PC-3 (cell line): Measurements from ENCODE around the gene KLHL13. TPM values are rescaled to one million over a fixed set of nuclear protein-coding genes. Genes with fewer than 3 reads are reported as not detected.

Experiments used
- ATAC-seq: fragments of 200-7000 bp; cut with Tn5 transposase; 2 replicates; pipeline ENCODE4 v1.9.1; 2020; ENCODE audit warnings: mild to moderate bottlenecking, moderate library complexity
- BruUV-seq: library from RNA; stranded (reverse); fragments of 400-500 nt; replicated peaks from 2 replicates; lab custom pipeline; 2021; lab: Mats Ljungman, UMichigan
- CTCF ChIA-PET: fragments of 300-600 bp; sonication (Branson Sonifier 250); formaldehyde crosslinking; loops from one replicate; lab custom pipeline; 2022; ENCODE audit warnings: antibody characterized with exemption; lab: Charles Lee
- POLR2A ChIA-PET: fragments of 300-600 bp; sonication (Branson Sonifier 250); formaldehyde crosslinking; loops from one replicate; lab custom pipeline; 2022; ENCODE audit warnings: antibody characterized with exemption; ENCODE audit not compliant: unreplicated experiment; lab: Charles Lee
- DNase-seq: peaks from one replicate; pipeline ENCODE4 v3.0.0-alpha.2; 2015
- H2AFZ ChIP-seq: fragments of 300-600 bp; sonication (generic); 2 replicates; pipeline ENCODE4 v1.6.0; 2016; ENCODE audit warnings: antibody characterized with exemption, low read length
- H3F3A ChIP-seq: fragments of 300-600 bp; sonication (generic); one replicate; pipeline ENCODE4 v1.6.0; 2017; ENCODE audit warnings: antibody characterized with exemption, low read length, control low read depth, mild to moderate bottlenecking; ENCODE audit not compliant: unreplicated experiment
- H3K27ac ChIP-seq: fragments of 300-600 bp; sonication (generic); 2 replicates; pipeline ENCODE4 v1.5.1; 2016; ENCODE audit warnings: mild to moderate bottlenecking, low read length
- H3K27me3 ChIP-seq: fragments of 300-600 bp; sonication (generic); 2 replicates; pipeline ENCODE4 v1.6.1; 2016; ENCODE audit warnings: low read length, mixed read lengths
- H3K36me3 ChIP-seq: fragments of 300-600 bp; sonication (generic); 2 replicates; pipeline ENCODE4 v1.6.1; 2016; ENCODE audit warnings: low read depth, mixed run types, low read length, mixed read lengths
- H3K4me1 ChIP-seq: fragments of 300-600 bp; sonication (generic); 2 replicates; pipeline ENCODE4 v1.5.1; 2016; ENCODE audit warnings: low read length; ENCODE audit not compliant: insufficient read depth
- H3K4me2 ChIP-seq: fragments of 300-600 bp; sonication (generic); 2 replicates; pipeline ENCODE4 v1.6.0; 2016; ENCODE audit warnings: low read length
- H3K4me3 ChIP-seq: fragments of 300-600 bp; sonication (generic); 2 replicates; pipeline ENCODE4 v1.5.1; 2016; ENCODE audit warnings: mild to moderate bottlenecking, low read length, mixed read lengths
- H3K79me2 ChIP-seq: fragments of 300-600 bp; sonication (generic); 2 replicates; pipeline ENCODE4 v1.6.1; 2017; ENCODE audit warnings: low read length, mixed read lengths
- H3K9ac ChIP-seq: fragments of 300-600 bp; sonication (generic); 2 replicates; pipeline ENCODE4 v1.6.0; 2016; ENCODE audit warnings: mild to moderate bottlenecking, low read length
- H3K9me2 ChIP-seq: fragments of 300-600 bp; sonication (generic); replicated peaks from 2 replicates; pipeline ENCODE4 v1.6.1; 2016; ENCODE audit warnings: mixed run types, low read length, mixed read lengths
- H3K9me3 ChIP-seq: fragments of 300-600 bp; sonication (generic); 2 replicates; pipeline ENCODE4 v1.6.1; 2016; ENCODE audit warnings: low read length, mixed read lengths
- H4K20me1 ChIP-seq: fragments of 300-600 bp; sonication (generic); 2 replicates; pipeline ENCODE4 v1.6.1; 2016; ENCODE audit warnings: low read length, mixed read lengths
- EZH2 ChIP-seq: fragments of 300-600 bp; sonication (generic); IDR thresholded peaks from one replicate; pipeline ENCODE4 v1.6.1; 2017; ENCODE audit warnings: antibody characterized with exemption, mild to moderate bottlenecking, low read length; ENCODE audit not compliant: unreplicated experiment
- EZH2phosphoT487 ChIP-seq: fragments of 300-600 bp; sonication (generic); IDR thresholded peaks from 2 replicates; pipeline ENCODE4 v1.6.1; 2018; ENCODE audit warnings: mild to moderate bottlenecking, antibody characterized with exemption, low read length, borderline replicate concordance
- intact Hi-C: fragments of 100-400 bp; cut with micrococcal nuclease; formaldehyde crosslinking; loops from 2 replicates; pipeline ENCODE4 v1.9.0; 2023
- total RNA-seq: library from RNA; depleted of rRNA; stranded (reverse); fragments of >200 nt; gene quantifications from 2 replicates; pipeline ENCODE4 v1.2.3, GENCODE V29; 2014
- TF ChIP-seq, protein P1 (sequence below): fragments of 300-600 bp; sonication (generic); conservative IDR thresholded peaks from 2 replicates; pipeline ENCODE4 v1.5.1; 2017; ENCODE audit warnings: antibody characterized with exemption, low read depth, mild to moderate bottlenecking, low read length

Gene KLHL13
- total RNA-seq, 1 experiment from 2014 or later, result 4.0 TPM

DNA sequence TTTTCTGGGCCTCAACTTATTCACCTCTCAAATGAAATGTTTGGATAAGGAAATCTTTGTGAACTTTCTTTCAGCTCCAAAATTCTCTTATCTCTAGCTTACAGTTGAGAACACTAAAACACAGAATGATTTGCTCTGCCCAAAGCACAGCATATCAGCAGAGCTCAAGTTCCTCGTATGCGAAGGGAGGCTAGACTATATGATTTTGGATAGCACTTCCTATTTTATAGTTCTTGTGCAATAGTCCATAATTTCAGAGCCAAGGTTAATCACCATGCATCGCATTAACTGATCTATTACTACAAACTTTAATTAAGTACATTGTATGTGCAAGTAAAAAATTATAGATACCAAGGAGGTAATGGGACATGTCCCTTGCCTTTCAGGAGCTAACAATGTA, 27.0 kb upstream of the KLHL13 start:
- no peak overlapping the region for H2AFZ ChIP-seq
- POLR2A ChIA-PET, result no interaction called here
- H3F3A ChIP-seq, result no peaks in the 10 kb centered on the region
- H3K4me3 ChIP-seq, result no peak overlapping the region
- H3K9me2 ChIP-seq, result no peaks in the 10 kb centered on the region
- ATAC-seq (no peak), DNase-seq (no peak)
- no peak overlapping the region for H3K9ac ChIP-seq
- H3K4me1 ChIP-seq, result no peaks in the 10 kb centered on the region
- no TSS peak for BruUV-seq
- no peaks in the 10 kb centered on the region for H3K36me3 ChIP-seq
- H3K27me3 ChIP-seq, result no peaks in the 10 kb centered on the region
- intact Hi-C loops, result no loop called here
- H3K27ac ChIP-seq, result no peak overlapping the region
- H3K9me3 ChIP-seq, result no peaks in the 10 kb centered on the region
- no peaks in the 10 kb centered on the region for H4K20me1 ChIP-seq
- no peaks in the 10 kb centered on the region for H3K79me2 ChIP-seq
- TF ChIP-seq, protein P1, sequence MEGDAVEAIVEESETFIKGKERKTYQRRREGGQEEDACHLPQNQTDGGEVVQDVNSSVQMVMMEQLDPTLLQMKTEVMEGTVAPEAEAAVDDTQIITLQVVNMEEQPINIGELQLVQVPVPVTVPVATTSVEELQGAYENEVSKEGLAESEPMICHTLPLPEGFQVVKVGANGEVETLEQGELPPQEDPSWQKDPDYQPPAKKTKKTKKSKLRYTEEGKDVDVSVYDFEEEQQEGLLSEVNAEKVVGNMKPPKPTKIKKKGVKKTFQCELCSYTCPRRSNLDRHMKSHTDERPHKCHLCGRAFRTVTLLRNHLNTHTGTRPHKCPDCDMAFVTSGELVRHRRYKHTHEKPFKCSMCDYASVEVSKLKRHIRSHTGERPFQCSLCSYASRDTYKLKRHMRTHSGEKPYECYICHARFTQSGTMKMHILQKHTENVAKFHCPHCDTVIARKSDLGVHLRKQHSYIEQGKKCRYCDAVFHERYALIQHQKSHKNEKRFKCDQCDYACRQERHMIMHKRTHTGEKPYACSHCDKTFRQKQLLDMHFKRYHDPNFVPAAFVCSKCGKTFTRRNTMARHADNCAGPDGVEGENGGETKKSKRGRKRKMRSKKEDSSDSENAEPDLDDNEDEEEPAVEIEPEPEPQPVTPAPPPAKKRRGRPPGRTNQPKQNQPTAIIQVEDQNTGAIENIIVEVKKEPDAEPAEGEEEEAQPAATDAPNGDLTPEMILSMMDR, result no peak
- no peak overlapping the region for H3K4me2 ChIP-seq
- CTCF ChIA-PET, result no interaction called here

- ChIA-PET POLR2A (no interaction called here), CTCF (no interaction called here)
- Histone ChIP-seq H3K27me3 (no peaks in the 10 kb centered on the region), H3K4me3 (no peak overlapping the region), H3F3A (no peaks in the 10 kb centered on the region), H3K4me2 (no peak overlapping the region), H3K9me3 (no peaks in the 10 kb centered on the region), H3K9ac (no peak overlapping the region), H4K20me1 (no peaks in the 10 kb centered on the region), H3K9me2 (no peaks in the 10 kb centered on the region), H3K79me2 (no peaks in the 10 kb centered on the region), H3K4me1 (no peaks in the 10 kb centered on the region), H3K36me3 (no peaks in the 10 kb centered on the region), H3K27ac (no peak overlapping the region), H2AFZ (no peak overlapping the region)
- intact Hi-C loops, result no loop called here
- BruUV-seq, result no TSS peak
- TF ChIP-seq EZH2 (no peak), EZH2phosphoT487 (no peak)
- TF ChIP-seq, protein P1, result no peak
- no peak for ATAC-seq
- no peak for DNase-seq
Observed at GRCh38 chrX:118131336-118131735, 14.7 kb upstream of the KLHL13 start.

DNA sequence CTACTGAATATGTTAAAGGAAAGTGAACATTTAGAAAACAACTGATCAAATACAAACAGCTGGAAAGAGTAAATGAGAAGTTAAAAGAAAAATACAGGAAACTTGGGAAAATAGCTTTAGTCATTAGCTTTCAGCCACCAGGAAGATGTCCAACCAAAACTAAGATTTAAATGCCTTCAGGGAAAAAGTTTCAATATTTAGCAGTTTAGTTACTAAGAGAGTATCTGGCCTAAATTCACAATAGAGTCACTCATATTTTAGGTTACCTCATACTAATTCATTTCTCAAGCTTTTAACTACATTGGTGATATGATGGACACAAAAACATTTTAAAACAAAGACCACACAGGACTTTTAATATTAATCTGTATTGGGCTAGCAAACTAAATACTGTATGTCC, 13.1 kb upstream of the KLHL13 start:
- Histone ChIP-seq H3K4me3 (no peak overlapping the region), H3K4me2 (no peak overlapping the region), H3K9me3 (no peaks in the 10 kb centered on the region), H3K36me3 (no peaks in the 10 kb centered on the region), H3K27ac (no peak overlapping the region), H3F3A (no peaks in the 10 kb centered on the region), H3K27me3 (no peaks in the 10 kb centered on the region), H3K9me2 (no peaks in the 10 kb centered on the region), H4K20me1 (no peaks in the 10 kb centered on the region), H3K79me2 (no peaks in the 10 kb centered on the region), H2AFZ (no peak overlapping the region), H3K4me1 (no peaks in the 10 kb centered on the region), H3K9ac (no peak overlapping the region)
- no peak for DNase-seq
- TF ChIP-seq, protein P1, result no peak
- TF ChIP-seq EZH2 (no peak), EZH2phosphoT487 (no peak)
- POLR2A ChIA-PET, result interaction anchor here (0.7 kb wide), 1 partner anchor 14 kb away, joined by 4 read pairs; no protein-coding TSS in a partner anchor
- no TSS peak for BruUV-seq
- CTCF ChIA-PET, result no interaction called here
- no peak for ATAC-seq
- intact Hi-C loops, result no loop called here
